Activated T-helper 17 cell treated with anti-CD3 and anti-CD28 coated beads, Interleukin-2, amount 50 U/mL, for 72 hours (primary cell): ENCODE results near the gene CYTIP. TPM values are rescaled to one million over a fixed set of nuclear protein-coding genes. Genes with fewer than 3 reads are reported as not detected.
A peak's percentile ranks its signal among the peaks of the same experiment; 100 is the strongest.

Source experiments
- ATAC-seq: fragments of 150-1000 bp; cut with Tn5 transposase; replicated peaks from 2 replicates; pipeline ENCODE4 v1.10.0; 2021; ENCODE audit warnings: mild to moderate bottlenecking, moderate library complexity
- H3K27ac Mint-ChIP-seq: one replicate; pipeline ENCODE4 v1.8.0; 2022; ENCODE audit warnings: mixed read lengths
- H3K27me3 Mint-ChIP-seq: one replicate; pipeline ENCODE4 v1.8.0; 2022; ENCODE audit warnings: mixed read lengths
- H3K36me3 Mint-ChIP-seq: one replicate; pipeline ENCODE4 v1.8.0; 2022; ENCODE audit warnings: low read depth, mild to moderate bottlenecking, mixed read lengths
- H3K4me1 Mint-ChIP-seq: one replicate; pipeline ENCODE4 v1.8.0; 2022; ENCODE audit warnings: mixed read lengths
- H3K4me3 Mint-ChIP-seq: one replicate; pipeline ENCODE4 v1.8.0; 2022; ENCODE audit warnings: mild to moderate bottlenecking, mixed read lengths
- H3K9me3 Mint-ChIP-seq: one replicate; pipeline ENCODE4 v1.8.0; 2022; ENCODE audit warnings: mixed read lengths
- total RNA-seq, 2 donors: library from RNA; stranded (reverse); gene quantifications; one replicate each; pipeline ENCODE4 v1.2.3, GENCODE V29; 2022

CYTIP gene
- total RNA-seq: 100 to 1,000 TPM; 581 to 591 TPM

DNA sequence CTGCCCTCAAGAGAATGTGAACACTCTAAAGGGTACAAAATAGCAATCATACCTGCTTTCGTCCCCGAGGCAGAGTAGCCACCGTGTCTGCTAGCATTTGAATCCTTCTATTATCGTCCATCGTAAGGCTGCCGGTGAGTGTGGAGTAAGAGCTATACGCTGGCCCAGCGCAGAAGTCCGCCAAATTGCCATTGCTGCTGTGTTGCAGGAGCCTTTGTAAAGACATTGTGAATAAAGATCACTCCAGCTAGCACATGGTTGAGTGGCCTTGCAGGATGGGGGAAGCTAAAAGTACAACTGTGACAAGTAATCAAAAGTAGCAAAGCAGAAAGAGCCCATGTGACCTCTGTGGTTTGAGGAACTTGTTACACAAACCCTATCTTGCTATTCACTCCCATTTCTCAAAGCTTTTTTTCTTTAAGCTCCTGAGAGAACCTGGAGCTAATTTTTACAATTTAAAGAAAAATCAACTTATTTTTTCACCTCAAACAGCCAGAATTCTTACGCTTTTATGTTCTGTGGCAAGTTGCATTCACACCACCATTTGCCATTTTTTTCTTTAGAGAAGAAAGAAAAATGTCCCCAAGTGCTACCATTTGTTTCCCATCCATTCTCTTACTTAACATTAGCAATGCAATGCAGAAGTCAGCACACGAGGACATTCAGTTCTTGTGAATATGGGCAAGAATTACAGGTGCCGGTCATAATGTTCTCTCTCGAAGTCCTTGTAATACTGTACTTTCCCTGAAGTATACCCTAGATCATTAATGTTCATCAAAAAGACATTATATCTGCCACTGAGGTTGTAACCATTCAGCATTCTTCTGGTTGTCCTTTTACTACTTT lies at the start of gene CYTIP:
CYTIP (minus strand) TSS at position 295 of the 846 bp plus-strand sequence; CDS start at position 226, 69 bp downstream.
- Mint-ChIP-seq H3K4me3 (peak within 1 kb of the TSS; percentile 92), H3K27me3 (no peaks in the 10 kb centered on the region), H3K27ac (peak within 1 kb of the TSS; percentile 96), H3K4me1 (peaks cover 28% of the 10 kb centered on the region), H3K36me3 (peaks cover 74% of the 10 kb centered on the region), H3K9me3 (no peaks in the 10 kb centered on the region)
- peak; percentile 53 for ATAC-seq

DNA sequence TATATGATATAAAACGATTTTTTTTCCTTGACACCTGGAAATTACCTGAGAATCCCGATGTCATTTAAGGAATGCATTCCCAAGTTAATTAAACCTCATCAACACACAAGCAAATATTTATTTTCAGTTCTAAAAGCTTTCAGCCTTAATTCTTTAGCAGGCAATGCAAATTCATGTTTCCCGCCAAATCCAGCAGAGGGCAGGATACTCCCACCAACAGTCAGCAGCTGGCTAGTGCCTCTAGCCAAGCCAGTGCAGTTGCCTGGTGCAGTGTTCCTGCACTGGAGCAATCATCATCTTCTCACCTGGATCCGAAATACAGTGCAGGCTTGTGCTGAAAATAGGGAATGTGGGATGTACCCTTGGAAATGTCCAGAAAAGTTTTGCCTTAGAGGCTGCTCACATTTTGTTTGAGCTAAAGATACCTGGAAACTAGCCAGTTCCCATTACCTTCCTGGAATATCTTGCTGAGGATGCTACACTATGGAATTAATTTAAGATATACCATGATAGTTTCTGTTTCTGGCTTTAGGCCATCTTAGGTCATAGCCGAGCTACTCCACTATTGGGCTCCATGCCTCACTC lies 48.4 kb upstream of the CYTIP start:
- Mint-ChIP-seq H3K9me3 (no peaks in the 10 kb centered on the region), H3K4me3 (peak overlapping the region; percentile 21), H3K36me3 (no peaks in the 10 kb centered on the region), H3K27me3 (no peaks in the 10 kb centered on the region), H3K4me1 (peaks cover 18% of the 10 kb centered on the region), H3K27ac (peak overlapping the region; percentile 49)
- ATAC-seq: peak; percentile 86

DNA sequence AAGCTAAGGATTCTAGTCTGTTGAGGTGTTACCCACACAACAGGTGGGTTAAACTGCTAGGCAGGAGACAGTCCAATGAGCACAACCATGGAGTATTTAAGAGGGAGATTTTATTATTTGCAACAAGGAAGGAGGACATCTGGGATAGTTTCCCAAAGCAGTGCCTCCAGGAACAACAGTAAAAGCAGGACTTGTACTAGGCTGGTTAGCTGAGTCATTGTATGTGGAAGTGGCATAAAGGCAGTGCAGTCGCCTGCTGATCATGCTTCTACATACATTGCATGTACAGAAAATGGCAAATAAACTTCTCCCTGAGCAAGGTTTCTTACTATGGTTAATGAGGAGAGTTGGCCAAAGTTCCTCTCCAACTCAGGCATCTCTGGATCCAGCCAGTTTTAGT lies 46.1 kb upstream of the CYTIP start:
- H3K27ac Mint-ChIP-seq: no peak overlapping the region
- no peak for ATAC-seq
- peaks cover 29% of the 10 kb centered on the region for H3K4me1 Mint-ChIP-seq
- H3K27me3 Mint-ChIP-seq: no peaks in the 10 kb centered on the region
- no peak overlapping the region for H3K4me3 Mint-ChIP-seq
- no peaks in the 10 kb centered on the region for H3K9me3 Mint-ChIP-seq
- H3K36me3 Mint-ChIP-seq: no peaks in the 10 kb centered on the region

DNA sequence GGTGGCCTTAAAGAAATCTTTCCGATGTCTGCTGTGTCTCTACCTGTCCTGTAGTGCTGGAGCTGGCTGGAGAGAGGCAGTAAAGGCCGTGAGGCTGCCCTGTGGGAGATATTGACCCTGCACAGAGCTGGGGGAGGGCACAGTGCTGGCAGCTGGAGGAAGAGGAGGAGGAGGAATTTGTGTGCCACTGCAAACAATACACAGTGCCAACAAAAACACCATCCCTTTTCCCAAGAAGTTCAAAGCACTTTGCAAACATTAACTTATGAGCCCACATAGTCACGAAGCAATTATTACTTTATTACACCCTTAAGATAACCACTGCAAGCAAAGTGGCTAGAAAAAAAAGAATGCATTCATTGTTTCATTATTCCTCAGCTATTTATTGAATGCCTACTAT lies 45.0 kb upstream of the CYTIP start:
- Mint-ChIP-seq H3K36me3 (no peaks in the 10 kb centered on the region), H3K9me3 (no peaks in the 10 kb centered on the region), H3K4me1 (peaks cover 29% of the 10 kb centered on the region), H3K4me3 (peak overlapping the region; percentile 69), H3K27me3 (no peaks in the 10 kb centered on the region), H3K27ac (peak overlapping the region; percentile 65)
- ATAC-seq: no peak

DNA sequence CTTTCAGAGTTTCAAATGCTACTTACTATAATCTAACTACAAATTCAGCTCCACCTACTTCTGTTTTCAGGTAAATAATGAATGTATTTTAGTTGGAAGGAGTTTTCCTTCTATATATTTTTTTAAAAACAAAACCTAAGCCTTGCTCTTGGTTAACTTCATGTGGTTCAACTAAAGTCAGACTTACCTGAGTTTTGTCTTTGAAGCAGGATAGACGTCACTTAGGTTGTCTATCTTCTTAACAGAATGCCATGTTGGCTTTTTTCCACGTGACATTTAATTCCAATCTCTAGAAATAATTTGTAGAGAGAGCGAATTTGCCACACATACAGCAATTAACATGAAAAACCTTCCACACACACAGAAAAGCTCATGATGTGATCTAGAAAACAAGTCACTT lies 43.9 kb upstream of the CYTIP start:
- no peak for ATAC-seq
- Mint-ChIP-seq H3K27ac (peak overlapping the region; percentile 65), H3K36me3 (no peaks in the 10 kb centered on the region), H3K4me1 (peaks cover 25% of the 10 kb centered on the region), H3K4me3 (peak overlapping the region; percentile 69), H3K9me3 (no peaks in the 10 kb centered on the region), H3K27me3 (no peaks in the 10 kb centered on the region)

DNA sequence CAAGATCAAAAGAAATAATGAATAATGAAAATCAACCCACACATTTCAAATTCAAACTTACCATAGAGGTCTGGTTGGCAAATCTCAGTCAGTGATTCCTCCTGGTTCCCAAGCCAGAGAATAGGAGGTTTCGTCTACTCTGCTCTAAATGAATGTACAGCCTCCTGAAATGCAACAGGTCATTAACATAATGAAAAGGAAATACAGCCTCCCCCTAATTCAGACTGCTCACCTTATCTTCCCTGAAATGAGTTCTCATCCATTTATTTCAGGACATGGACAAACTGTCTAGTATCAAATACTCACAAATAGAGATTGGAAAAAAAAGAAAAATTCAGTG lies 43.4 kb upstream of the CYTIP start:
- H3K4me1 Mint-ChIP-seq: peaks cover 21% of the 10 kb centered on the region
- peak overlapping the region; percentile 70 for H3K27ac Mint-ChIP-seq
- no peaks in the 10 kb centered on the region for H3K36me3 Mint-ChIP-seq
- peak; percentile 72 for ATAC-seq
- no peaks in the 10 kb centered on the region for H3K9me3 Mint-ChIP-seq
- H3K4me3 Mint-ChIP-seq: peak overlapping the region; percentile 69
- H3K27me3 Mint-ChIP-seq: no peaks in the 10 kb centered on the region

DNA sequence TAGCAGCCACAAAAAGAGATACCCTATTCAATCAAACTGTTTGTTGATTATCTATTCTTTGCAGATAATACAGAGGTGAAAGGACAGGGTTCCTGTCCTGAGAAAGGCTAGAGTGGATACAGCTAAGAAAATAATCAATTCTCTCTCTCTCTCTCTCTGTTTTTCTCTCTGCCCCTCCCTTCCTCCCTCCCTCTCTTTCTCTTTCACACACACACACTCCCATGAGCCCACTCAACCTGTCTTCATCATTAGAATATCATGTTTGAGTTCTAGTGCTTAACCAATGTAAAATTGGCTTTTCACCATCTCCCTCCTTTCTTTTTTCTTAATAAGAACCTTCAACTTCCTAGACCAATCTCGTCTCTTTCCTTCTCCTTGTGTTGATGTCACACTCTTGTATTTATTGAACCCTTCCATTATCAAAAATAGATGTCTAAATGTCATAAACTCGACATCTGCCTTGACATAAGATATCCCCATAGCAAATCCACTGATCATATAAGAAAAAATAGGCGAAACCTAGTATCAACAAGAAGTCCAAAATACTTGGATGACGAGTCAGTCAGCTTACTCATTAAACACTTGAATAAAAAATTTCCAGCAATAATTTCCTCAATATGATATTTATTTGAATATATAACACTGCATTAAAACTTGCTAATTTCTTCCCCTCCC lies 42.8 kb upstream of the CYTIP start:
- Mint-ChIP-seq H3K27me3 (no peaks in the 10 kb centered on the region), H3K4me1 (peaks cover 24% of the 10 kb centered on the region), H3K4me3 (peak overlapping the region; percentile 69), H3K9me3 (no peaks in the 10 kb centered on the region), H3K36me3 (no peaks in the 10 kb centered on the region), H3K27ac (peak overlapping the region; percentile 70)
- ATAC-seq: no peak

DNA sequence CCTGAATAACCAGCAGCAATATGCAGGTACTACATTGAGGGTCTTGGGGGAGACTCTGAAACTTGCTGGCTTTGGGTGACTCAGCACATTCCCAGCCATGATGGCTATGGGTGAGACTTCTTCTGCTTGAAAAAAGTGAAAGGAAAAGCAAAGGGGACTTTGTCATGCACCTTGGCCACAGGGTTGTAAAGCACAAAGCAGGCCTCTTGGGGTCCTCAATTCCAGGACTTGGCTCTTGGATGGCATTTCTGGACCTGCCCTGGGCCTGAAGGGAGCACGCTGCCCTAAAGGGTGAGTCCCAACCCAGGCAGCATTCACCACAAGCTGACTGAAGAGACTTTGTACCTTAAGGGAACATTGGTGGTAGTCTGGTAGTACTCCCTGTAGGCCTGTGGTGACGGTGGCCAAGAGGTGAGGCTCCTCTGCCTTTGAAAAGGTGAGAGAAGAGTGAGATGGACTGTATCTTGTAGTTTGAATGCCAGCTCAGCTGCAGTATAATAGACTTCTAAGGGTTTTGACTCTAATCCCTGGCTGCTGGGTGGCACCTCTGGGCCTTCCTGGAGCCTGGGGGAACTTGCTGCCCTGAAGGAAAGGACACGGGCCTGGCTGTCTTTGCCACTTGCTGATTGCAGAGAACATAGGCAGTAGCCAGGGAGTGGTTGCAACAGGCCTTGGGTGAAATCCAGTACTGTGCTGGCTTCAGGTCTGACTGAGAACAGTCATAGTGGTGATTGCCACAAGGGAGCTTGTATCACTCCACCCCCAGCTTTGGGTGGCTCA lies 36.5 kb upstream of the CYTIP start:
- peak; percentile 76 for ATAC-seq
- H3K27ac Mint-ChIP-seq: peak overlapping the region; percentile 98
- peak overlapping the region; percentile 79 for H3K4me3 Mint-ChIP-seq
- no peaks in the 10 kb centered on the region for H3K9me3 Mint-ChIP-seq
- H3K4me1 Mint-ChIP-seq: peaks cover 49% of the 10 kb centered on the region
- H3K36me3 Mint-ChIP-seq: peaks cover 8% of the 10 kb centered on the region
- no peaks in the 10 kb centered on the region for H3K27me3 Mint-ChIP-seq

DNA sequence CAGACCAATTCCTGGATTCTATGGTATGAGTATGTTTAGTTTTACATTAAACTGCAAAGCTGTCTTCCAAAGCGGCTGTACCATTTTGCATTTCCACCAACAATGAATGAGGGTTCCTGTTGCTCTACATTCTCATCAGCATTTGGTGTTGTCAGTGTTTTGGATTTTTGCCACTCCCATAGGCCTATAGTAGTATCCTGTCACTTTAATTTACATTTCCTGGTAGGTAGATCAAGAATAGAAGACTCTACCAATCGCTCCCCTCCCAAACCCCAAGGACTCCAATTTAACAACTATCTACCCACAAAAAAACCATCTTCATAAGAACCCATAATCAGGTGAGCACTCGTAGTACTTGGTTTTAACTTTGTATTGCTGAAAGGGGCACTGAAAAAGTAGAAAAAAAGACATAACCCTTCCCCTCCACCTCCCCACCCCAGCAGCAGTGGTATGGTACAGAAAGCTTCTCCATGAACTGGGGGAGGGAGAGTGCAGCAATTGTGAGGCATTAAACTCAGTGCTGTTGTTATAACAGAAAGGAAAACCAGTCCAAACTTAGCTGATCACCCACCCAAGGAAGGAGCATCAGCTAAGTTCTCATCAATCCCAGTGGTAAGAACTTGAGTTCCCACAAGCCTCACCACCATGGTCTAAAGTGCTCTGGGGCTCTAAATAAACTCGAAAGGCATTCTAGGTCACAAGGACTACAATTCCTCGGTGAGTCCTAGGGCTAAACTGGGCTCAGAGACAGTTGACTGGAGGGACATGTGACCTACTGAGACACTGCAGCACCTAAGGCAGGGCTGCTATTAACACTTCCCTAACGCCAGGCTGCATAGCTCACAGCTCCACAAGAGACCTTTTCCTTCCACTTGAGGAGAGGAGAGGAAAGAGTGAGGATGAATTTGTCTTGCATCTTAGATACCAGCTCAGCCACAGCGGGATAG lies 35.5 kb upstream of the CYTIP start:
- Mint-ChIP-seq H3K27me3 (no peaks in the 10 kb centered on the region), H3K9me3 (no peaks in the 10 kb centered on the region), H3K36me3 (peaks cover 8% of the 10 kb centered on the region), H3K27ac (peak overlapping the region; percentile 98), H3K4me1 (peaks cover 49% of the 10 kb centered on the region), H3K4me3 (peak overlapping the region; percentile 79)
- ATAC-seq: no peak

DNA sequence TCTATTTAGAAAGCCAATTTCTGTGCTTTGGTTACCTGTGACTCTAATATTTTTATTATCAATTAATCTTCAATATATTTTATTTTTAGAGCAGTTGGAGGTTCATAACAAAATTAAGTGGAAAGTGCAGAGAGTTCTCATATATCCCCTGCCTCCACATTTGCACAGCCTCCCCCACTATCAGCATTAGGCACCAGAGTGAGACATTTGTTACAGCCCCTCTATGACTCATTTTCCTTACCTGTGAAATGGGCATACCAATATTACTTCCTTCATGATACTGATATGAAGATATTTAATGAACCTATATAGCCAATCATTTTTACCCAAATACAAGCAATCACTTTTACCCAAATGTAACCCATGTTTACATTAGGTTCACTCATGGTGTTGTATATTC lies 34.0 kb upstream of the CYTIP start:
- H3K36me3 Mint-ChIP-seq: peaks cover 8% of the 10 kb centered on the region
- H3K27ac Mint-ChIP-seq: peak overlapping the region; percentile 98
- H3K4me1 Mint-ChIP-seq: peaks cover 62% of the 10 kb centered on the region
- H3K4me3 Mint-ChIP-seq: peak overlapping the region; percentile 79
- H3K9me3 Mint-ChIP-seq: no peaks in the 10 kb centered on the region
- no peaks in the 10 kb centered on the region for H3K27me3 Mint-ChIP-seq
- ATAC-seq: peak; percentile 11

DNA sequence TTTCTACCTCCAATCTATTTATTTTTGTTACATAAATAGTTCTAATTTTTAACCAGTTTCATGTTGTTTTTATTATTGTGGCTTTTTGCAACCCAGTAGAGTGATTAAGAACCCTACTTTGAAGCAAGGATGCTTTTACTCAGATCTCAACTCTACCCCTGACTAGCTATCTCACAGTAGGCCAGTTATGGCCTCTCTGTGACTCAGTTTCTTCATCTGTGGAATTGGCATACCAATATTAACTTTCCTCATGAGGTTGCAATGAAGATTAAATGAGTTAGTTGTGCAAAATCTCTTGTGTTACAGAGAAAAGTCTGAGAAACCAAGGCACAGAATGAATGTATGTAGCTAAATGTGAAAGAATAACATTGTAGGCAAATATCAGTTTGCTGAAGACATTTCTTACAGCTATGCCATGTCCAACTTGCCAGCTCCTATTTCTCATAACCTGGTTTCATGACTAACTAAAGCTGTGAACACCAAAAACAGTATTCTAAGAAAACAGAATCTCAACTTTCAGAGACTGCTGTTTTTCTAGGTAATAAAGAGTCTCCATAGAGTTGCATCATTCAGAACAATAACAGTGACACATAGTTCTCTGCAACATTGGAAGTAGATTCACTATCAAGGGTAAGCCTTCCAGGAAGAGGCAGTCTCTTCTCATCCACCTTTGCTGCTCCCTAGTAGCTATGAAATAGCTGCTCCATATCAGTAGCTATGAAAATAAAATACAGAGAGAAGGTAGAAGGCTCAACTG lies 33.2 kb upstream of the CYTIP start:
- Mint-ChIP-seq H3K4me3 (peak overlapping the region; percentile 79), H3K27ac (peak overlapping the region; percentile 98), H3K4me1 (peaks cover 64% of the 10 kb centered on the region), H3K36me3 (peaks cover 8% of the 10 kb centered on the region), H3K27me3 (no peaks in the 10 kb centered on the region), H3K9me3 (no peaks in the 10 kb centered on the region)
- peak; percentile 70 for ATAC-seq

DNA sequence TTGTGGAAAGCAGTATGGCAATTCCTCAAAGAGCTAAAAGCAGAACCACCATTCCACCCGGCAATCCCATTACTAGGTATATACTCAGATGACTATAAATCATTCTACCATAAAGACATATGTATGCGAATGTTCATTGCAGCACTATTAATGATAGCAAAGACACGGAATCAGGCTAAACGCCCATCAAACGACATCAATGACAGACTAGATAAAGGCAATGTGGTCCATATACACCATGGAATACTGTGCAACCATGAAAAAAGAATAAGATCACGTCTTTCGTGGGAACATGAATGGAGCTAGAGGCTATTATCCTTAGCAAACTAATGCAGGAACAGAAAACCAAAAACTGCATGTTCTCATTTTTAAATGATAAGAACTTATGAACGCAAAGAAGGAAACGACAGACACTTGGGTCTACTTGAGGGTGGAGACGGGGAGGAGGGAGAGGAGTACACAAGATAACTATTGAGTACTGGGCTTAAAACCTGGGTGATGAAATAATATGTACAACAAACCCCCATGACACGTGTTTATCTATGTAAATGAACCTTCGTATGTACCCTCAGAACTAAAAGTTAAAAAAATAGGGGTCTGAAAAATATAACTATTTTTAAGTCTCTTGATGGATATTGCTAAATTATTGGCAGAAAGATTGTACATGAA lies 32.0 kb upstream of the CYTIP start:
- peaks cover 8% of the 10 kb centered on the region for H3K36me3 Mint-ChIP-seq
- H3K27ac Mint-ChIP-seq: peak overlapping the region; percentile 98
- H3K27me3 Mint-ChIP-seq: no peaks in the 10 kb centered on the region
- no peaks in the 10 kb centered on the region for H3K9me3 Mint-ChIP-seq
- H3K4me3 Mint-ChIP-seq: peak overlapping the region; percentile 79
- ATAC-seq: no peak
- peaks cover 52% of the 10 kb centered on the region for H3K4me1 Mint-ChIP-seq
